Measurements from ENCODE around the gene CCDC91.

DNA sequence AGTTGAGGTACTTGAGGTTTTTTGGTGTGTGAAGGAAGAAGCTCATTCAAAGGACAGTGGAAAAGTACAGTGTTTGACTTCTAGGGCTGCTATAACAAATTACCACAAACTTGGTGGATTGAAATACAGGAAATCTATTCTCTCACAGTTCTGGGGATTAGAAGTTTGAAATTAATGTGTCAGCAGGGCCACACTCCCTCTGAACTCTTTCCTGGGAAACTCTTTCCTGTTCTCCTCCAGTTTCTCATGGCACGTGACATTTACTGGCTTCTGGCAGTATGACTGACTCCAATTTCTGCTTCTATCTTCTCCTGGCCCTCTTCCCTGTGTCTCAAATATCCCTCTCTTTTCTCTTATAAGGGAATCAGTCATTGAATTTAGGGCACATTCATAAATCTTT lies 160.2 kb downstream of the CCDC91 start:
- TF ChIP-seq ZFP30 (CRISPR knock-in tag; IDR thresholded peaks at IDR 0.05) = no peak
- no peak for TF ChIP-seq CSDC2 (CRISPR knock-in tag; IDR thresholded peaks at IDR 0.05)
- TF ChIP-seq, protein P1, sequence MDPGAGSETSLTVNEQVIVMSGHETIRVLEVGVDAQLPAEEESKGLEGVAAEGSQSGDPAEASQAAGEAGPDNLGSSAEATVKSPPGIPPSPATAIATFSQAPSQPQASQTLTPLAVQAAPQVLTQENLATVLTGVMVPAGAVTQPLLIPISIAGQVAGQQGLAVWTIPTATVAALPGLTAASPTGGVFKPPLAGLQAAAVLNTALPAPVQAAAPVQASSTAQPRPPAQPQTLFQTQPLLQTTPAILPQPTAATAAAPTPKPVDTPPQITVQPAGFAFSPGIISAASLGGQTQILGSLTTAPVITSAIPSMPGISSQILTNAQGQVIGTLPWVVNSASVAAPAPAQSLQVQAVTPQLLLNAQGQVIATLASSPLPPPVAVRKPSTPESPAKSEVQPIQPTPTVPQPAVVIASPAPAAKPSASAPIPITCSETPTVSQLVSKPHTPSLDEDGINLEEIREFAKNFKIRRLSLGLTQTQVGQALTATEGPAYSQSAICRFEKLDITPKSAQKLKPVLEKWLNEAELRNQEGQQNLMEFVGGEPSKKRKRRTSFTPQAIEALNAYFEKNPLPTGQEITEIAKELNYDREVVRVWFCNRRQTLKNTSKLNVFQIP (CRISPR knock-in tag; IDR thresholded peaks at IDR 0.05; ENCODE audit: borderline replicate concordance, low read depth) = no peak
- TF ChIP-seq TCF4 (CRISPR knock-in tag; IDR thresholded peaks at IDR 0.05; ENCODE audit: borderline replicate concordance) = no peak
- TF ChIP-seq, protein P2, sequence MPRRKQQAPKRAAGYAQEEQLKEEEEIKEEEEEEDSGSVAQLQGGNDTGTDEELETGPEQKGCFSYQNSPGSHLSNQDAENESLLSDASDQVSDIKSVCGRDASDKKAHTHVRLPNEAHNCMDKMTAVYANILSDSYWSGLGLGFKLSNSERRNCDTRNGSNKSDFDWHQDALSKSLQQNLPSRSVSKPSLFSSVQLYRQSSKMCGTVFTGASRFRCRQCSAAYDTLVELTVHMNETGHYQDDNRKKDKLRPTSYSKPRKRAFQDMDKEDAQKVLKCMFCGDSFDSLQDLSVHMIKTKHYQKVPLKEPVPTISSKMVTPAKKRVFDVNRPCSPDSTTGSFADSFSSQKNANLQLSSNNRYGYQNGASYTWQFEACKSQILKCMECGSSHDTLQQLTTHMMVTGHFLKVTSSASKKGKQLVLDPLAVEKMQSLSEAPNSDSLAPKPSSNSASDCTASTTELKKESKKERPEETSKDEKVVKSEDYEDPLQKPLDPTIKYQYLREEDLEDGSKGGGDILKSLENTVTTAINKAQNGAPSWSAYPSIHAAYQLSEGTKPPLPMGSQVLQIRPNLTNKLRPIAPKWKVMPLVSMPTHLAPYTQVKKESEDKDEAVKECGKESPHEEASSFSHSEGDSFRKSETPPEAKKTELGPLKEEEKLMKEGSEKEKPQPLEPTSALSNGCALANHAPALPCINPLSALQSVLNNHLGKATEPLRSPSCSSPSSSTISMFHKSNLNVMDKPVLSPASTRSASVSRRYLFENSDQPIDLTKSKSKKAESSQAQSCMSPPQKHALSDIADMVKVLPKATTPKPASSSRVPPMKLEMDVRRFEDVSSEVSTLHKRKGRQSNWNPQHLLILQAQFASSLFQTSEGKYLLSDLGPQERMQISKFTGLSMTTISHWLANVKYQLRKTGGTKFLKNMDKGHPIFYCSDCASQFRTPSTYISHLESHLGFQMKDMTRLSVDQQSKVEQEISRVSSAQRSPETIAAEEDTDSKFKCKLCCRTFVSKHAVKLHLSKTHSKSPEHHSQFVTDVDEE (CRISPR knock-in tag; IDR thresholded peaks at IDR 0.05) = no peak
- no peak for TF ChIP-seq TOX (CRISPR knock-in tag; IDR thresholded peaks at IDR 0.05; ENCODE audit: borderline replicate concordance)
- TF ChIP-seq BACH2 (CRISPR knock-in tag; IDR thresholded peaks at IDR 0.05; ENCODE audit: borderline replicate concordance) = no peak
- TF ChIP-seq, protein P3, sequence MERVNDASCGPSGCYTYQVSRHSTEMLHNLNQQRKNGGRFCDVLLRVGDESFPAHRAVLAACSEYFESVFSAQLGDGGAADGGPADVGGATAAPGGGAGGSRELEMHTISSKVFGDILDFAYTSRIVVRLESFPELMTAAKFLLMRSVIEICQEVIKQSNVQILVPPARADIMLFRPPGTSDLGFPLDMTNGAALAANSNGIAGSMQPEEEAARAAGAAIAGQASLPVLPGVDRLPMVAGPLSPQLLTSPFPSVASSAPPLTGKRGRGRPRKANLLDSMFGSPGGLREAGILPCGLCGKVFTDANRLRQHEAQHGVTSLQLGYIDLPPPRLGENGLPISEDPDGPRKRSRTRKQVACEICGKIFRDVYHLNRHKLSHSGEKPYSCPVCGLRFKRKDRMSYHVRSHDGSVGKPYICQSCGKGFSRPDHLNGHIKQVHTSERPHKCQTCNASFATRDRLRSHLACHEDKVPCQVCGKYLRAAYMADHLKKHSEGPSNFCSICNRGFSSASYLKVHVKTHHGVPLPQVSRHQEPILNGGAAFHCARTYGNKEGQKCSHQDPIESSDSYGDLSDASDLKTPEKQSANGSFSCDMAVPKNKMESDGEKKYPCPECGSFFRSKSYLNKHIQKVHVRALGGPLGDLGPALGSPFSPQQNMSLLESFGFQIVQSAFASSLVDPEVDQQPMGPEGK (CRISPR knock-in tag; IDR thresholded peaks at IDR 0.05; ENCODE audit: borderline replicate concordance) = no peak
- TF ChIP-seq RARB (CRISPR knock-in tag; IDR thresholded peaks at IDR 0.05) = no peak
- no peak for TF ChIP-seq ARNTL (CRISPR knock-in tag; IDR thresholded peaks at IDR 0.05; ENCODE audit: borderline replicate concordance, low read depth)
- TF ChIP-seq ZNF565 (CRISPR knock-in tag; conservative IDR thresholded peaks at IDR 0.05; ENCODE audit: low read depth) = no peak
- TF ChIP-seq ZNF70 (CRISPR knock-in tag; IDR thresholded peaks at IDR 0.05) = no peak

All from SK-N-SH treated with all-trans-retinoic acid at 6 μM for 48 hours (cell line).